BLaER1 treated with 17β-estradiol and CSF1 and Interleukin-3, amounts not matched to agents 10 nM and 100 nM (cell line): Measurements from ENCODE around the gene OR2F2.

ENCODE experiments used
- H3K27ac ChIP-seq, 11 experiments: shearing (Covaris generic); formaldehyde crosslinking; 2 replicates each; pipeline ENCODE4 v1.8.1; 2022
- H3K27me3 ChIP-seq, 11 experiments: shearing (Covaris generic); formaldehyde crosslinking; 2 replicates each; pipeline ENCODE4 v1.8.1; 2022
- H3K36me3 ChIP-seq, 11 experiments: shearing (Covaris generic); formaldehyde crosslinking; 2 replicates each; pipeline ENCODE4 v1.8.1; 2022
- H3K4me1 ChIP-seq, 10 experiments: shearing (Covaris generic); formaldehyde crosslinking; 2 replicates each; pipeline ENCODE4 v1.8.1; 2022
- H3K4me2 ChIP-seq, 11 experiments: shearing (Covaris generic); formaldehyde crosslinking; 2 replicates each; pipeline ENCODE4 v1.8.1; 2022
- H3K4me3 ChIP-seq, 10 experiments: shearing (Covaris generic); formaldehyde crosslinking; 2 replicates each; pipeline ENCODE4 v1.8.1; 2022
- H3K9ac ChIP-seq, 11 experiments: shearing (Covaris generic); formaldehyde crosslinking; 2 replicates each; pipeline ENCODE4 v1.8.1; 2022
- H3K9me3 ChIP-seq, 11 experiments: shearing (Covaris generic); formaldehyde crosslinking; replicated peaks in 1 of 11; 2 replicates each; pipeline ENCODE4 v1.8.1; 2022
- H4K20me1 ChIP-seq, 11 experiments: shearing (Covaris generic); formaldehyde crosslinking; 2 replicates each; pipeline ENCODE4 v1.8.1; 2022
- Cebpa-rat ChIP-seq, 11 experiments: shearing (Covaris generic); IDR thresholded peaks; 2 replicates each; pipeline ENCODE4 v1.8.1; 2022

The OR2F2 gene, protein sequence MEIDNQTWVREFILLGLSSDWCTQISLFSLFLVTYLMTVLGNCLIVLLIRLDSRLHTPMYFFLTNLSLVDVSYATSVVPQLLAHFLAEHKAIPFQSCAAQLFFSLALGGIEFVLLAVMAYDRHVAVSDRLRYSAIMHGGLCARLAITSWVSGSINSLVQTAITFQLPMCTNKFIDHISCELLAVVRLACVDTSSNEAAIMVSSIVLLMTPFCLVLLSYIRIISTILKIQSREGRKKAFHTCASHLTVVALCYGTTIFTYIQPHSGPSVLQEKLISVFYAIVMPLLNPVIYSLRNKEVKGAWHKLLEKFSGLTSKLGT

DNA sequence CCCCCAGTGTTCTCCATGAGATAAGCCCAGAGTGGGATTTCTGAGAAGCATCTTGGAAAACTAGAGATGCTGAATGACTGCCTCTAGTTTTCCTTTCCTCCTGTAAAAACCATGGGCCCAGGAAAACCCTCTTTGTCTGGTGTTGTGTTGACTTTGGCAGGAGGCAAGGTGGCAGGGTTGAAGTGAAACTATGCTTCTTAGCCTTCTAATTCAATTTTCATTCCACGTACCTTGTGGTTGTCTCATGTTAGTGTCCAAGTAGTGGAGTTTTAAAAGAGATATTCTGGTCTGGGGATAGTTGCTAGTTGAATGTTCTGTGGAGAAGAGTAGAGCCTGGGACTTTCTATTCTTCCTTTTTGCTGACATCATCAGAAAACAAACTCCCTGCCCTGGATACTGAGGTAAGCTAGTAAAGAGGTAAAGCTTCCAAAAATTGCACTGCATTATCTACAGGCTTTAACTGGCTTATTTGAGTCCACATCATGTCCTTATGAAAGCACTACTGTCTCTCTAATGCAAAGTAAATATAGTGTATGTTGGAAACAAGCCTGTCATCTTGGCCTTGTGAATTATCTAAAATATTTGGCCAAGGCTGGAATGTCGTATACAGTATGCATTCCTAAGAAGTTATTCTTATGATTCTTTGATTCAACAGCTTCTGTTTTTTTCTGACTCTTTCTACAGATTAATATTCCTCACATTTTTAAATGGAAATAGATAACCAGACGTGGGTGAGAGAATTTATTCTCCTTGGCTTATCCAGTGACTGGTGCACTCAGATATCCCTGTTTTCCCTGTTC, at the start of gene OR2F2:
Gene OR2F2, plus strand, starts transcription at position 708 of the 800 bp plus-strand sequence. Its CDS starts 0 bp downstream, at position 708.
- Histone ChIP-seq H3K9ac (no peak within 1 kb of the TSS), H3K4me3 (no peak within 1 kb of the TSS), H3K4me1 (peaks cover 12 to 24% (median 17%) of the 10 kb centered on the region in 10 experiments), H3K27ac (no peak within 1 kb of the TSS), H3K9me3 (peaks cover 10 to 31% (median 22%) of the 10 kb centered on the region in 11 experiments; a peak in 18 of 22 replicates), H3K4me2 (no peak within 1 kb of the TSS), H3K36me3 (no peaks in the 10 kb centered on the region), H4K20me1 (no peaks in the 10 kb centered on the region), H3K27me3 (no peaks in the 10 kb centered on the region)
- no peak for TF ChIP-seq Cebpa-rat (IDR thresholded peaks at IDR 0.05)

DNA sequence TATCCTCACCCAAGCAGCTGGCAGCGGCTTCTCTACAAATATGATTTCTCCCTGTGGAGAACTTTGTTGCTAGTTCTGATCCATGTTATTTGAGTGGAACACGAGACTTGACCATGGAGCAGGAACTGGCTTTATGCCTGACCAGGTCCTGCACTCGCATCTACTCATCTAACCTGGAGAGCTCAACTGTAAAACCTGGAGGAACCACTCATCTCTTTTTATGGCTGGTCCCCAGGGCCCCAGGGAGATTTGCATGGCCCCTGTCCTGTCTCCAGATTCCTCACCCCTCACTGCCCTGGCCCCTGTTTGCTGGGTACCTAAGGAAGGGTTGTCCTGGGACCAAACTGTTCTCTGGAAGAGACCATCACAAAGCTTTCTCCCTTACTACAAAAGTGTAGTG, 49.1 kb upstream of the OR2F2 start:
- TF ChIP-seq Cebpa-rat (IDR thresholded peaks at IDR 0.05) = no peak
- Histone ChIP-seq H4K20me1 (no peaks in the 10 kb centered on the region), H3K4me3 (no peak overlapping the region), H3K9me3 (peaks cover 35 to 66% (median 47%) of the 10 kb centered on the region in 11 experiments), H3K4me1 (peaks cover 0 to 15% (median 11%) of the 10 kb centered on the region in 10 experiments; a peak in 12 of 20 replicates), H3K27me3 (no peaks in the 10 kb centered on the region), H3K9ac (no peak overlapping the region), H3K36me3 (peaks cover 12 to 38% (median 29%) of the 10 kb centered on the region in 11 experiments), H3K4me2 (peak overlapping the region in 4 of 11 experiments; percentile 4 to 36 (median 20); a peak in 2 of 22 replicates), H3K27ac (no peak overlapping the region)

DNA sequence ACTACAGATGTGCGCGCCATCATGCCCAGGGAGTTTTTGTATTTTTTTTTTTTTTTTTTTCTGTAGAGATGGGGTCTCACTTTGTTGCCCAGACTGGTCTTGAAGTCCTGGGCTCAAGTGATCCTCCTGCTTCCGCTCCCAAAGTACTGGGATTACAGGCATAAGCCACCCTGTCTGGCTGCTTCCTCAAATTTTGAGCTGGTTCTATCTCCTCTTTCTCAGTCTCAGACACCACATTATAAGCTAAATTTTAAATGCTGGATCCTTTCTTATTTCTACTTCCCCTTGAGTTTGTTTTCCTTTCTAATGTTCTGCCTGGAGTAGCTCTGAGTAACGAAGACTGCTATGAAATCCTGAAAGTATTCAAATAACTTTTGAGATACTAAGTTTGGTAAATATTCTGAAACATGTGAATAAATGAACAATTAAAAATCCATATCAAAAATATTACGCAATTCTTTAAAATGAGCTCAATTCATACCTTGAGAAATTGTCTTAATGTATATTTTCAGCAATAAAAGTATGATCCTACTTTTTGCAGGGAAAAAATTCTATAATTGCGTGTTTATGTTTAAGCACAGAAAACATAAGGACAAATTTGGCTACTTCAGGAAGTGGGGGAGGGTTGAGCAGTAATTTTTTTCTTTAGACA, 48.1 kb upstream of the OR2F2 start:
- peaks cover 0 to 15% (median 11%) of the 10 kb centered on the region in 10 experiments; a peak in 12 of 20 replicates for H3K4me1 ChIP-seq
- no peaks in the 10 kb centered on the region for H3K27me3 ChIP-seq
- peak overlapping the region in 3 of 11 experiments; percentile 4 to 19 (median 6); a peak in 1 of 22 replicates for H3K4me2 ChIP-seq
- no peak overlapping the region for H3K4me3 ChIP-seq
- peaks cover 12 to 38% (median 29%) of the 10 kb centered on the region in 11 experiments for H3K36me3 ChIP-seq
- H4K20me1 ChIP-seq = no peaks in the 10 kb centered on the region
- H3K9ac ChIP-seq = no peak overlapping the region
- H3K27ac ChIP-seq = no peak overlapping the region
- peak in 3 of 11 experiments; percentile 10 to 65 (median 56); a peak in 3 of 22 replicates for TF ChIP-seq Cebpa-rat (IDR thresholded peaks at IDR 0.05)
- H3K9me3 ChIP-seq = peaks cover 36 to 75% (median 52%) of the 10 kb centered on the region in 11 experiments

DNA sequence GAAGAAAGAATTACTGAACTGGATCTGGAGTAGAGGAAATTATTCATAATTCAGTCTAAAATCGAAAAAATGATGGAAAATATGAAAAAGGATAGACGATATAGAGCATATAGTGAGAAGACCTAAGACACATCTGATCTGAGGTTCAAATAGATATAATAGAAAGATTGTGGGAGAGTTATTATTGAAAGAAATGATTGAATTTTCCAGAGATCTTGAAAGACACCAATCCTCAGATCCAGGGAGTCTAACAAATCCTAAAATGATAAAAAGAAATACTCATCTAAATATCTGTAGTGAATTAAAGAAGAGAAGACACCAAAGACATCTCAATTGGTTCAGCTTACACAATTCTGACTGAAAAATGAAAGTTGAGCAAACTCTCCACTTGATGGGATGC, 46.0 kb upstream of the OR2F2 start:
- H3K9ac ChIP-seq = no peak overlapping the region
- no peak overlapping the region for H3K27ac ChIP-seq
- H3K4me1 ChIP-seq = peaks cover 0 to 12% (median 11%) of the 10 kb centered on the region in 10 experiments; a peak in 12 of 20 replicates
- H3K4me2 ChIP-seq = no peak overlapping the region
- TF ChIP-seq Cebpa-rat (IDR thresholded peaks at IDR 0.05) = no peak
- H4K20me1 ChIP-seq = no peaks in the 10 kb centered on the region
- H3K4me3 ChIP-seq = no peak overlapping the region; a peak in 1 of 20 replicates
- H3K27me3 ChIP-seq = no peaks in the 10 kb centered on the region
- H3K36me3 ChIP-seq = peaks cover 22 to 44% (median 29%) of the 10 kb centered on the region in 11 experiments
- peaks cover 44 to 77% (median 57%) of the 10 kb centered on the region in 11 experiments for H3K9me3 ChIP-seq

DNA sequence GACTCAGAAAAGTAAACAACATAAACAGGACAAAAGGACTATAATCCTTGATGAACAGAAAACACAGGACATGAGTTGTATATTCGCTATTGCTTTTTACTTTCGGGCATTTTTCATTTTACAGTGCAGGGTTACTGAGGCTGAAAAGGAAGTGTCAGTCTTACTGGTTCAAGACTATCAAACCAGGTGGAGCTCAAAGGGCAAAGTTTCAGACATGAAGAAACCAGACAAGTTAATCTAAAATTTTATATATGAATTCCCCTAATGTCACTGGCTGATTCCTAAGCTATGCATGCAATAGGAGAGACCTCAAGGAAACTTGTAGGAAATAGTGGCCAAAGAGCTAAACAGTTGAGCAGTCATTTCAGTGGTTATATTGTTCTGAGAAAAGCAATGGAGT, 44.5 kb upstream of the OR2F2 start:
- Histone ChIP-seq H4K20me1 (no peaks in the 10 kb centered on the region), H3K4me3 (no peak overlapping the region), H3K27me3 (no peaks in the 10 kb centered on the region), H3K27ac (no peak overlapping the region), H3K4me2 (no peak overlapping the region), H3K4me1 (peaks cover 0 to 12% (median 11%) of the 10 kb centered on the region in 10 experiments; a peak in 12 of 20 replicates), H3K9ac (no peak overlapping the region), H3K9me3 (peaks cover 33 to 66% (median 43%) of the 10 kb centered on the region in 11 experiments), H3K36me3 (peaks cover 10 to 30% (median 22%) of the 10 kb centered on the region in 11 experiments; a peak in 21 of 22 replicates)
- no peak for TF ChIP-seq Cebpa-rat (IDR thresholded peaks at IDR 0.05)

DNA sequence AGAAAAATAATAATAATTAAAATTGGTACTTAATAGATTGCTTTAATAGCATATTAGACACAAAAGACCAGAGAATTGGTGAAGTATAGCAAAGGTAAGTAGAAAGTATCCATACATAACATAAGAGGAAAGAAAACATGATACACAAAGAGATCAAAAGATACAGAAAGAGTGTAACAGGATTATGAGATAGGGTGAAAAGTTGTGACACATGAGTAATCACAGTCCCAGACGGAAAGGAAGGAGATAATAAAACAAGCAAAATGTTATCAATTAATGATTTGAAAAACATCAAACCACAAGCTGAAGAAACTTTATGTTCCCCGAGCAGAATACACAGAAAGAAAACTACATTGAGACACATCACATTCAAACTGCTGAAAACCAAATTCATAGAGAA, 43.6 kb upstream of the OR2F2 start:
- peaks cover 10 to 30% (median 19%) of the 10 kb centered on the region in 11 experiments; a peak in 21 of 22 replicates for H3K36me3 ChIP-seq
- no peak overlapping the region for H3K4me3 ChIP-seq
- no peaks in the 10 kb centered on the region for H3K27me3 ChIP-seq
- H4K20me1 ChIP-seq = no peaks in the 10 kb centered on the region
- TF ChIP-seq Cebpa-rat (IDR thresholded peaks at IDR 0.05) = no peak
- no peak overlapping the region for H3K4me2 ChIP-seq
- H3K9me3 ChIP-seq = peaks cover 29 to 58% (median 39%) of the 10 kb centered on the region in 11 experiments
- peaks cover 0 to 12% (median 4%) of the 10 kb centered on the region in 10 experiments; a peak in 10 of 20 replicates for H3K4me1 ChIP-seq
- H3K27ac ChIP-seq = no peak overlapping the region
- no peak overlapping the region for H3K9ac ChIP-seq

DNA sequence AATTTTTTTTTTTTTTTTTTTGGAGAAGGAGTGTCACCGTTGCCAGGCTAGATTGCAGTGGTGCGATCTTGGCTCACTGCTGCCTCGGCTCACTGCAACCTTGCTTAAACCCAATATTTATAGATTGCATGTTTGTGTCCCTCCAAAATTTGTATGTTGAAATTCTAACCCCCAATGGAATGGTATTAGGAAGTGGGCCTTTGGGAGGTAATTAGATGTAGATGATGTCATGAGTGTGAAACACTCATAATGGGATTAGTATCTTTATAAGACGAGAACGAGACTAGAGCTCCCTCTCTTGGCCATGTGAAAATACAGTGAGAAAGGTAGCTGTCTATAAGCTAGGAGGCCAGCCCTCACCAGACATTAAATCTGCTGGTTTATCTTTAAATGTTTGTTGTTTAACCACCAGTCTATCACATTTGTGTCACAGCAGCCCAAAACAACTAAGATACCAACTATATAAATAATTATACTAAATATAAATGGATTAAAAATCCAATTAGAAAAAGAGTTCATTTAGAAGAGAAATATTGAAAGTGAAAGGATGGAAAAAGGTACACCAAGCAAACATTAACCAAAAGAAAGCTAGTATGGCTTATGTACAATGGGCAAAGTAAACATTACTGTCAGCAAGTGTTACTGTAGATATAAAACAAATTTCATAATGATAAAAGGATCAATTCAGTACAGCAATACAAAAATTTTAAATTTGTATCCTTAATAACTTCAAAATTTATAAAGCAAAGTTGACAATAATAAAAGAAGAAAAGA, 42.3 kb upstream of the OR2F2 start:
- Histone ChIP-seq H3K4me1 (peaks cover 0 to 5% (median 0%) of the 10 kb centered on the region in 10 experiments; a peak in 1 of 20 replicates), H3K27me3 (no peaks in the 10 kb centered on the region), H3K4me2 (no peak overlapping the region), H4K20me1 (0 out of 22 replicates have a peak, but pooled peaks cover 0 to 4% (median 0%) of the 10 kb centered on the region in 11 experiments), H3K27ac (no peak overlapping the region), H3K9ac (no peak overlapping the region), H3K36me3 (peaks cover 10 to 30% (median 19%) of the 10 kb centered on the region in 11 experiments; a peak in 21 of 22 replicates), H3K9me3 (peaks cover 29 to 56% (median 39%) of the 10 kb centered on the region in 11 experiments), H3K4me3 (no peak overlapping the region)
- TF ChIP-seq Cebpa-rat (IDR thresholded peaks at IDR 0.05) = no peak

DNA sequence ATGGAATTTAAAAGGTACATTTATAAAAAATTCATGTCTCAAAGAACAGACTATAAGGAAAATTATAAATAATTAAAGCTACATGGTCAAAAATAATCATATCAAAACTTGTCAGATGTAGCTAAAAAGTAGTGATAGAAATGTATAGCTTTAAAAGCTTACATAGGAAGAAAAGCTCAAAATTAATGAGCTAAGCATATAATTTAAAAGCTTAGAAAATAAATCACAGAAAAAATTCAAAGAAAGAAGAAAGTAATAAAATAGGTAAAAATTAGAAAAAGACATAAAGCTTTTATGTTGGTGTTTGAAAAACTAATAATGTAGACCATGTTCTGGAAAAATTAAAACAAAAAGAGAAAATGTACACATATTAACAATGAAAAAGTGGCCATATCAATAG, 38.4 kb upstream of the OR2F2 start:
- no peaks in the 10 kb centered on the region for H3K27me3 ChIP-seq
- H3K4me3 ChIP-seq = no peak overlapping the region
- peaks cover 0 to 10% (median 0%) of the 10 kb centered on the region in 11 experiments; a peak in 5 of 22 replicates for H4K20me1 ChIP-seq
- no peak for TF ChIP-seq Cebpa-rat (IDR thresholded peaks at IDR 0.05)
- H3K9ac ChIP-seq = no peak overlapping the region
- H3K27ac ChIP-seq = no peak overlapping the region
- peaks cover 12 to 26% (median 14%) of the 10 kb centered on the region in 11 experiments for H3K9me3 ChIP-seq
- no peak overlapping the region for H3K4me2 ChIP-seq
- peaks cover 14 to 18% (median 15%) of the 10 kb centered on the region in 10 experiments for H3K4me1 ChIP-seq
- peaks cover 0 to 13% (median 6%) of the 10 kb centered on the region in 11 experiments; a peak in 11 of 22 replicates for H3K36me3 ChIP-seq
